ENCODE results near the gene SPOCK3. TPM values are rescaled to one million over a fixed set of nuclear protein-coding genes. Genes with fewer than 3 reads are reported as not detected.
"Not testable (repeated sequence)": the region's sequence is repeated elsewhere in the genome, so short reads cannot be mapped to it uniquely, and the experiment has no call there.

Gene SPOCK3
- total RNA-seq, 2 donors from 2014 or later: not detected

DNA sequence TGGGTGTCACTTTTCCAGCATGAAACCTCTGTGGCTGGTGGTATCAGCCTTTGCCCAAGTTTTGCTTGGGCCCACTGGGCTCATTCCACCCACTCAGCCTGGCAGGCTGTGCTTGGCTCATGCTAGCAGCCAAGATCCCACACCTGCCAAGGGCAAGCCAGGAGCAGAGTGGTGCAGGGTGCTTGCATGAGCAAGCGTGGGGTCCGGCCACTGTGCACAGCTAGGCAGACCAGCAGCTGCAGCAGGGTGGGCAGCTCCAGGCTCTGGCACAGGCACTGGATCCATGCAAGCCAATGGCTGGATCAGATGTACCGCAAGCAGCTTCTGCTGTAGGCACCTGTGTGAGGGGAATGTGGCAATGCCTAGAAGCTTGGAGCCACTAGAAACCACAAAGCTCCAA is 253.9 kb downstream of the SPOCK3 start:
- H3K27ac ChIP-seq: no peak overlapping the region
- no peaks in the 10 kb centered on the region for H3K36me3 ChIP-seq
- H3K27me3 ChIP-seq: no peaks in the 10 kb centered on the region
- TF ChIP-seq, protein P1, sequence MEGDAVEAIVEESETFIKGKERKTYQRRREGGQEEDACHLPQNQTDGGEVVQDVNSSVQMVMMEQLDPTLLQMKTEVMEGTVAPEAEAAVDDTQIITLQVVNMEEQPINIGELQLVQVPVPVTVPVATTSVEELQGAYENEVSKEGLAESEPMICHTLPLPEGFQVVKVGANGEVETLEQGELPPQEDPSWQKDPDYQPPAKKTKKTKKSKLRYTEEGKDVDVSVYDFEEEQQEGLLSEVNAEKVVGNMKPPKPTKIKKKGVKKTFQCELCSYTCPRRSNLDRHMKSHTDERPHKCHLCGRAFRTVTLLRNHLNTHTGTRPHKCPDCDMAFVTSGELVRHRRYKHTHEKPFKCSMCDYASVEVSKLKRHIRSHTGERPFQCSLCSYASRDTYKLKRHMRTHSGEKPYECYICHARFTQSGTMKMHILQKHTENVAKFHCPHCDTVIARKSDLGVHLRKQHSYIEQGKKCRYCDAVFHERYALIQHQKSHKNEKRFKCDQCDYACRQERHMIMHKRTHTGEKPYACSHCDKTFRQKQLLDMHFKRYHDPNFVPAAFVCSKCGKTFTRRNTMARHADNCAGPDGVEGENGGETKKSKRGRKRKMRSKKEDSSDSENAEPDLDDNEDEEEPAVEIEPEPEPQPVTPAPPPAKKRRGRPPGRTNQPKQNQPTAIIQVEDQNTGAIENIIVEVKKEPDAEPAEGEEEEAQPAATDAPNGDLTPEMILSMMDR (IDR thresholded peaks at IDR 0.05): no peak
- H3K4me1 ChIP-seq: no peaks in the 10 kb centered on the region
- DNase-seq (ENCODE audit: low spot score): no peak
- H3K9me3 ChIP-seq: no peaks in the 10 kb centered on the region
- no peak overlapping the region for H3K4me3 ChIP-seq

DNA sequence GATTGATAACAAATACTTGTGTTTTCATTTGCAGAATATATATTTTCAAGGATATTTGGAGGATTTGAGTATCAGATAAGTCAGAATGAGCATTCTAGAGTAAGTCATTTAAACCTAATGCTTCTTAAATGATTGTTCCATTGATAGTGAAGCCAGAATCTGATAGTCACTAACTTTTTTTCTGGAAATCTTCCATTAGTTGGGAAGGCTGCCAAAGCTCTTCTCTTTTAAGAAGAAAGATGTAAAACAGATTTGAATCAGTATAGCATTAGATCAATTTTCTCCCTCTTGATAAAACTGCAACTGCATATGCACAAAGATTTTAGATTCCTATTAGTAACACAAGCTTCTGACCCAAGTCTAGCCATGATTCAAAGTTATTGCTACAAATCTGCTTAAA is 256.7 kb downstream of the SPOCK3 start:
- H3K4me3 ChIP-seq: no peak overlapping the region
- no peaks in the 10 kb centered on the region for H3K27me3 ChIP-seq
- no peak for DNase-seq (ENCODE audit: low spot score)
- no peak overlapping the region for H3K27ac ChIP-seq
- no peaks in the 10 kb centered on the region for H3K36me3 ChIP-seq
- H3K9me3 ChIP-seq: peaks cover 0 to 5% of the 10 kb centered on the region in 2 donors
- no peaks in the 10 kb centered on the region for H3K4me1 ChIP-seq
- TF ChIP-seq, protein P1 (IDR thresholded peaks at IDR 0.05): no peak

DNA sequence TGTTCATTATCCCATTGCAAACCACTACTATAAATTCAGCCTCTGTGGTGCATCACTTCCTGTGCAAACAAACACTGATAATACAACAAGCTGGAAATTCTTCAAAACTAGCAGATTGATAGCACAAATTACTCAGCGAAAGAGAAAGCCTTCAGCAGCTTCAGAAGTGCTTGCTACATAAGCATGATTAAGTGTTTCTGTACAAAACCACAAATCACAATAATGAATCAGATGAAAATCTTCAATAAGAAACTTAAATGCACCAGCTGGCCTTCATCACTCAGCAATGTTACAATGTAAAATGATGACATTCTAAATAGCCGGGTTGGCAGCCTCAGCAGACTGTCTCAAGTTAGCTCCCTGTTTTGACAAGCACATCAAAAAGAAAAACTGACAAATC is 262.2 kb downstream of the SPOCK3 start:
- H3K9me3 ChIP-seq: peaks cover 0 to 5% of the 10 kb centered on the region in 2 donors
- TF ChIP-seq, protein P1 (IDR thresholded peaks at IDR 0.05): no peak
- H3K36me3 ChIP-seq: no peaks in the 10 kb centered on the region
- H3K27me3 ChIP-seq: no peaks in the 10 kb centered on the region
- no peaks in the 10 kb centered on the region for H3K4me1 ChIP-seq
- H3K4me3 ChIP-seq: no peak overlapping the region
- no peak overlapping the region for H3K27ac ChIP-seq
- DNase-seq (ENCODE audit: low spot score): no peak

DNA sequence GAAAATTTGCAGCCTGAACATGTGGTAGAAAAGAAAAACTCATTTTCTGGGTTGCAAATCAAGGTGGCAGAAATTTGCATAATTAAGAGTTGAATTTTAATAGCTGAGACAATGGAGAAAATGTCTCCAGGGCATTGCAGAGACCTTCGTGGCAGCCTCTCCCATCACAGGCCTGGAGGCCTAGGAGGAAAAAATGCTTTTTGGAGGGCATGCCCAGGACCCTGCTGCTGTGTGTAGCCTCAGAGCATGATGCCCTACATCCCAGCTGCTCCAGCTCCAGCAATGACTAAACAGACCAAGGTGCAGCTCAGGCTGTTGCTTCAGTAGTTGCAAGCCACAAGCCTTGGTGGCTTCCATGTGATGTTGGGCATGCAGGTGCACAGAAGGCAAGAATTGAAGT is 266.1 kb downstream of the SPOCK3 start:
- not testable (repeated sequence) for H3K36me3 ChIP-seq; H3K9me3 ChIP-seq; DNase-seq (ENCODE audit: low spot score); H3K27me3 ChIP-seq; H3K4me3 ChIP-seq; H3K4me1 ChIP-seq; H3K27ac ChIP-seq

DNA sequence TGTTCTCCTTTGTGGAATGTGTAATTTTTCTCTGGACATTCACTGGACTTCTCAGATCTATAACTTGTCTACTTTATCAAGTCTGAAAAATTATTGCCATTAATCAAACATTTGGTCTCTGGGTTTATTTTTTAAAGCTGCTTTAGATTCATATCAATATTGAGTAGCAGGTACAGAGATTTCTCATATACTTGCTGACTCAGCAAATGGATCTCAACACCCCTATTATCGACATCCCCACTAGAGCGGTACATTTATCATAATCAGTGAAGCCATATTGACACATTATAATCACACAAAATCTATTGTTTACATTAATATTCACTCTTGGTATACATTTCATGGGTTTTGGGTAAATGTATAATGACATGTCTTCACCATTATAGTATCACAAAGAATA is 268.7 kb downstream of the SPOCK3 start:
- Histone ChIP-seq H3K9me3 (no peaks in the 10 kb centered on the region), H3K36me3 (no peaks in the 10 kb centered on the region), H3K4me1 (no peaks in the 10 kb centered on the region), H3K27ac (no peak overlapping the region), H3K4me3 (no peak overlapping the region), H3K27me3 (no peaks in the 10 kb centered on the region)
- DNase-seq (ENCODE audit: low spot score): no peak
- TF ChIP-seq, protein P1 (IDR thresholded peaks at IDR 0.05): no peak

DNA sequence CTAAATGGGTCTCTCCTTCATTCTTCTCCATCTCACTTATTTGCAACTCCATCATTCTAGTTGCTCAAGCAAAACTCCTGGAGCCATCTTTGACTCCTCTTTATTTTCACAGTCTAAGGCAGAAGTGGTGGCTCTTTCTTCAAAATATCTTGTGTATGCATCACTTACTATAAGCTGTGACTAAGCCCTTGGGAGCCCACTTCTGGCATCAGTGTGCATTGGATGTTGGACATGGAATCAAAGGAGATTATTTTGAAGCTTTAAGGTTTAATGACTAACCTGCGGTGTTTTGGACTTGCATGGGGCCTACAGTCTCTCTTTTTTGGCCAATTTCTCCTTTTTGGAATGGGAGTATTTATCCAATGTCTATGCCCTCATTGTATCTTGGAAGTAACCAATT is 276.8 kb downstream of the SPOCK3 start:
- Histone ChIP-seq H3K9me3 (peaks cover 0 to 3% of the 10 kb centered on the region in 2 donors), H3K27ac (no peak overlapping the region), H3K27me3 (no peaks in the 10 kb centered on the region), H3K4me3 (no peak overlapping the region), H3K4me1 (no peaks in the 10 kb centered on the region), H3K36me3 (no peaks in the 10 kb centered on the region)
- DNase-seq (ENCODE audit: low spot score): no peak
- TF ChIP-seq, protein P1 (IDR thresholded peaks at IDR 0.05): no peak
